T-helper 2 cell treated with Interferon-gamma antibody and Interleukin-4, amounts not matched to agents 5 μg/mL and 100 μg/mL, for 36 hours (primary cell): ENCODE data around the gene NSUN5.
"Not testable (repeated sequence)": the region's sequence is repeated elsewhere in the genome, so short reads cannot be mapped to it uniquely, and the experiment has no call there.

Experiments used
- DNase-seq: peaks from one replicate; pipeline ENCODE4 v3.0.0; 2021; ENCODE audit warnings: low spot score
- H3K27ac Mint-ChIP-seq: one replicate; pipeline ENCODE4 v1.8.0; 2021; ENCODE audit warnings: mild to moderate bottlenecking, mixed read lengths
- H3K27me3 Mint-ChIP-seq: one replicate; pipeline ENCODE4 v1.8.0; 2021; ENCODE audit warnings: low read depth, mixed read lengths
- H3K36me3 Mint-ChIP-seq: one replicate; pipeline ENCODE4 v1.8.0; 2021; ENCODE audit warnings: low read depth, mixed read lengths
- H3K4me1 Mint-ChIP-seq: one replicate; pipeline ENCODE4 v1.8.0; 2021; ENCODE audit warnings: low read depth, mixed read lengths
- H3K4me3 Mint-ChIP-seq: one replicate; pipeline ENCODE4 v1.8.0; 2022; ENCODE audit warnings: mild to moderate bottlenecking, moderate library complexity, mixed read lengths
- H3K9me3 Mint-ChIP-seq: one replicate; pipeline ENCODE4 v1.8.0; 2021; ENCODE audit warnings: mixed read lengths

Gene NSUN5

GRCh38 chr7:73297235-73297634 is 11.4 kb downstream of the NSUN5 start:
- not testable (repeated sequence) for H3K9me3 Mint-ChIP-seq, H3K4me1 Mint-ChIP-seq, H3K27me3 Mint-ChIP-seq, H3K27ac Mint-ChIP-seq, H3K4me3 Mint-ChIP-seq, DNase-seq, H3K36me3 Mint-ChIP-seq

- not testable (repeated sequence) for H3K27me3 Mint-ChIP-seq, H3K4me1 Mint-ChIP-seq, DNase-seq, H3K27ac Mint-ChIP-seq, H3K9me3 Mint-ChIP-seq, H3K4me3 Mint-ChIP-seq, H3K36me3 Mint-ChIP-seq
These were observed 31.4 kb downstream of the NSUN5 start for GRCh38 chr7:73277210-73277609.

GRCh38 chr7:73267813-73268212 is 40.8 kb downstream of the NSUN5 start:
- not testable (repeated sequence) for H3K36me3 Mint-ChIP-seq, H3K4me3 Mint-ChIP-seq, H3K9me3 Mint-ChIP-seq, H3K27ac Mint-ChIP-seq, DNase-seq, H3K4me1 Mint-ChIP-seq, H3K27me3 Mint-ChIP-seq

GRCh38 chr7:73266719-73267368 is 41.8 kb downstream of the NSUN5 start:
- H3K9me3 Mint-ChIP-seq, DNase-seq, H3K4me3 Mint-ChIP-seq, H3K4me1 Mint-ChIP-seq, H3K27me3 Mint-ChIP-seq, H3K36me3 Mint-ChIP-seq, H3K27ac Mint-ChIP-seq: not testable (repeated sequence)

- not testable (repeated sequence) for H3K36me3 Mint-ChIP-seq, H3K27ac Mint-ChIP-seq, H3K4me1 Mint-ChIP-seq, DNase-seq, H3K4me3 Mint-ChIP-seq, H3K9me3 Mint-ChIP-seq, H3K27me3 Mint-ChIP-seq
These were observed 46.2 kb downstream of the NSUN5 start for GRCh38 chr7:73262416-73262815.
